Measurements from ENCODE around the gene LARP1. TPM values are rescaled to one million over a fixed set of nuclear protein-coding genes. Genes with fewer than 3 reads are reported as not detected.
"Not testable (repeated sequence)": the region's sequence is repeated elsewhere in the genome, so short reads cannot be mapped to it uniquely, and the experiment has no call there.

LARP1 gene
- total RNA-seq, 4 donors from 2014 or later = 79.7 to 128 (median 101) TPM

DNA sequence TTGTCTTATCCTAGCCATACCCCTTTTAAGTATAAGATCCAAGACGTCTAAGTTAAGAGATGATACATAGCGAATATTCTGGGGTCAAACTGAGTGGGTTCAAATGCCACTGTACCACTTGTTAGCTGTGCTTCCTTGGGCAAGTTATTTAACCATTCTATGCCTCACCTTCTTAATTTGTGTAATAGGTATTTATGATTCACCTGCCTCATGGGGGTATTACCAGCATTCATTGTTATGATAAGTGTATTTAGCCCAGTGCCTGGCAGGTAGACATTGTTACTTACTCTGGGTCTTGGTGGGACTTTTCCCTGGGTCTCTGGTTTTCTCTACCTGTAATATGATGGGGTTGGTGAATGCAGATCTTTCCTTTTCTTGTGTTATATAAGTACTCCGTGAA lies 3.8 kb downstream of the LARP1 start:
- DNase-seq (ENCODE audit: extremely low spot score) = no peak
- Histone ChIP-seq H3K36me3 (no peaks in the 10 kb centered on the region), H3K27ac (replicated peaks in 1 of 4) (peak overlapping the region in 2 of 4 donors; percentile 3 to 99), H3K4me1 (peaks cover 58 to 77% (median 69%) of the 10 kb centered on the region in 4 donors), H3K27me3 (no peaks in the 10 kb centered on the region), H3K4me3 (no peak overlapping the region), H3K9me3 (no peaks in the 10 kb centered on the region)
- WGBS = 60% methylated on average over 3 of the region's 3 CpGs
- intact Hi-C loops (cut with DNase I) = loop anchor here (5.0 kb wide), 3 partner anchors 38 to 98 kb away; partner anchors contain the start of gene CNOT8
- TF ChIP-seq POLR2A (IDR thresholded peaks at IDR 0.05; ENCODE audit: low read depth) (no peak), POLR2AphosphoS5 (IDR thresholded peaks at IDR 0.05) (no peak), EP300 (IDR thresholded peaks at IDR 0.05) (no peak)
- TF ChIP-seq, protein P1, sequence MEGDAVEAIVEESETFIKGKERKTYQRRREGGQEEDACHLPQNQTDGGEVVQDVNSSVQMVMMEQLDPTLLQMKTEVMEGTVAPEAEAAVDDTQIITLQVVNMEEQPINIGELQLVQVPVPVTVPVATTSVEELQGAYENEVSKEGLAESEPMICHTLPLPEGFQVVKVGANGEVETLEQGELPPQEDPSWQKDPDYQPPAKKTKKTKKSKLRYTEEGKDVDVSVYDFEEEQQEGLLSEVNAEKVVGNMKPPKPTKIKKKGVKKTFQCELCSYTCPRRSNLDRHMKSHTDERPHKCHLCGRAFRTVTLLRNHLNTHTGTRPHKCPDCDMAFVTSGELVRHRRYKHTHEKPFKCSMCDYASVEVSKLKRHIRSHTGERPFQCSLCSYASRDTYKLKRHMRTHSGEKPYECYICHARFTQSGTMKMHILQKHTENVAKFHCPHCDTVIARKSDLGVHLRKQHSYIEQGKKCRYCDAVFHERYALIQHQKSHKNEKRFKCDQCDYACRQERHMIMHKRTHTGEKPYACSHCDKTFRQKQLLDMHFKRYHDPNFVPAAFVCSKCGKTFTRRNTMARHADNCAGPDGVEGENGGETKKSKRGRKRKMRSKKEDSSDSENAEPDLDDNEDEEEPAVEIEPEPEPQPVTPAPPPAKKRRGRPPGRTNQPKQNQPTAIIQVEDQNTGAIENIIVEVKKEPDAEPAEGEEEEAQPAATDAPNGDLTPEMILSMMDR (IDR thresholded peaks at IDR 0.05) = no peak

DNA sequence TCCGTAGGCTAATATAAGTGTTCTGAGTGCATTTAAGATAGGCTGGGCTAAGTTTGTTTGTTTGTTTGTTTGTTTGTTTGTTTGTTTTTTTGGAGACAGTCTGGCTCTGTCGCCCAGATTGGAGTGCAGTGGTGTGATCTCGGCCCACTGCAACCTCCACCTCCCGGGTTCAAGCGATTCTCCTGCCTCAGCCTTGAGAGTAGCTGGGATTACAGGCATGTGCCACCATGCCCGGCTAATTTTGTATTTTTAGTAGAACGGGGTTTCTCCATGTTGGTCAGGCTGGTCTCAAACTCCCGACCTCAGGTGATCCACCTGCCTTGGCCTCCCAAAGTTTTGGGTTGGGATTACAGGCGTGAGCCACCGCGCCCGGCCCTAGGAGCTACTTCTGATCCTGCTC lies 4.7 kb downstream of the LARP1 start:
- peaks cover 51 to 76% (median 69%) of the 10 kb centered on the region in 4 donors for H3K4me1 ChIP-seq
- H3K27me3 ChIP-seq; H3K36me3 ChIP-seq; H3K27ac ChIP-seq (replicated peaks in 1 of 4); DNase-seq (ENCODE audit: extremely low spot score); H3K9me3 ChIP-seq; H3K4me3 ChIP-seq: not testable (repeated sequence)
- WGBS = 93% methylated on average over 12 of the region's 12 CpGs
- intact Hi-C loops (cut with DNase I) = loop anchor here (5.0 kb wide), 3 partner anchors 37 to 97 kb away; partner anchors contain the start of gene CNOT8

DNA sequence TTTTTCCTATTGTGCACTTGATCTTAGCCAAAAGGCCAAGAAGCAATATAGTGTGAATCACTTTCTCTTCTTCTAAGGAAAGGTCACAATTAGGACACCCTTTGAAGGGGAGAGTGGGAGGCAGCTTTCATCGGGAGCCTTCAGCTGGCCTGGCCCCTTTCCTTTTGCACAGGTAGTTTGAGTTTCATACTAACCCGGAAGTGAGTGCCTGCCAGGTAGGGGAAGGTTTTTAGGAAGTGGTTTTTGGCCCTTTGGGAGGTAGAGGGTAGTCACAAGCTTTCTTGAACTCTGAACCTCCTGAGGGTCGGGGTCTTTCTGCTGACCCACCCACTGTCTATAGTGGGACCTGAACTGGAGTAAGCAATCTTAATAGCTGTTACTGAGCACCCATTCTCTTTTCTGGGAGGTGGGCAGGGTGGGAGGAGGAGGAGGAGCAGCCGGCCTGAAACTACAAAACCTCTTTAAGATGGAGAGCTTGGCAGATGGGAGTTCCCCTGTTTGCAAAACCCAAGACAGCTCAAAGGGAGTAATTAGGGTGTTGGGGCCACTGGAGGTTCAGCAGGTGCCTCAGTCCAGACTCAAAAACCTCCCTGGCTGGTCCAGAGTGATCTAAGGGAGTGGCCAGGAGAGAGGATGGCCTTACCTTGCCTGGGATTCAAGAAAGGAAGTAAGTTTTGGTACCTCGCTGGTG lies 6.0 kb downstream of the LARP1 start:
- Histone ChIP-seq H3K9me3 (no peaks in the 10 kb centered on the region), H3K36me3 (no peaks in the 10 kb centered on the region), H3K27ac (replicated peaks in 1 of 4) (no peak overlapping the region), H3K4me1 (peaks cover 63 to 89% (median 82%) of the 10 kb centered on the region in 4 donors), H3K27me3 (no peaks in the 10 kb centered on the region), H3K4me3 (no peak overlapping the region)
- WGBS = 60% methylated on average over 5 of the region's 5 CpGs
- no peak for DNase-seq (ENCODE audit: extremely low spot score)
- TF ChIP-seq, protein P1 (IDR thresholded peaks at IDR 0.05) = no peak
- TF ChIP-seq POLR2A (IDR thresholded peaks at IDR 0.05; ENCODE audit: low read depth) (no peak), POLR2AphosphoS5 (IDR thresholded peaks at IDR 0.05) (no peak), EP300 (IDR thresholded peaks at IDR 0.05) (no peak)
- intact Hi-C loops (cut with DNase I) = no loop called here

DNA sequence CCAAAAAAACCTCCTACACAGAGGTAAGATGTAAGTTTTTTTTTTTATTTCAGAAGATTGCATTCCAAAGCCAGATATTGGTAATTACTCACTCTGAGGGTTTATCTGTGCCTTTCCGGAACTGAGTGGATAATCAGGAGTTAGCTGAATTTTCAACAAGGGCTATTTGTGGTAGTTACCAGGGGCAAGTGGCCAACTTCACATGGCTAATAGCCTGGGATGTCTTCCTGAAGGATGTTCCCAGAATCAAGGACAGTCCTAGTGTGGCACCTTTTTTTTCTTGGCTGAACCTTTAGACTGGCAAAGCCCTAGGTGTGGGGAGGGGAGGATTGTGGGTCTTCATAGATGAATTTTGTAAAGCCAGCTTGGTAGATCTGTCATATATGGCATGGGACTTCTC lies 7.1 kb downstream of the LARP1 start:
- H3K36me3 ChIP-seq = no peaks in the 10 kb centered on the region
- WGBS = 42% methylated on average over 1 of the region's 1 CpG
- H3K27me3 ChIP-seq = no peaks in the 10 kb centered on the region
- no peak for DNase-seq (ENCODE audit: extremely low spot score)
- peaks cover 73 to 98% (median 91%) of the 10 kb centered on the region in 4 donors for H3K4me1 ChIP-seq
- H3K9me3 ChIP-seq = no peaks in the 10 kb centered on the region
- intact Hi-C loops (cut with DNase I) = no loop called here
- no peak for TF ChIP-seq POLR2AphosphoS5 (IDR thresholded peaks at IDR 0.05)
- TF ChIP-seq POLR2A (IDR thresholded peaks at IDR 0.05; ENCODE audit: low read depth) = no peak
- TF ChIP-seq, protein P1 (IDR thresholded peaks at IDR 0.05) = no peak
- no peak for TF ChIP-seq EP300 (IDR thresholded peaks at IDR 0.05)
- H3K27ac ChIP-seq (replicated peaks in 1 of 4) = peak overlapping the region in 1 of 4 donors; percentile 19
- no peak overlapping the region for H3K4me3 ChIP-seq

DNA sequence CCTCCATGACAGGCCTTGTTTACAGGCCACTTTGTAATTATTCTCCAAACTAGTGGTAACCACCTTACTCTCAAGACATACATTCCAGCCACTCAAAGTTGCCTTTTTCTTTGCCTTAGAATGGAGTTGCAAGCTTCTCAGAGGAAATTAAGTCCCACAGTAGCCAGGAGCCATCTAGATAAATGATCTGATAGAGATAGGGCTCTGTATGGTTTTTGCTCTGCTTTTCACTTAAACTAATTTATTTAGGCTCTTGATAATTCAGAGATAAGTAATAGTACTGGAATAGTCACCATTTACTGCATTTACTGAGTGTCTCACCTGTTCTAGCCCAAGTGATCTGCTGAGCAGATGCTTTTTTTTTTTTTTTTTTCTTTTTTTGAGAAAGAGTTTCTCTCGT lies 7.5 kb downstream of the LARP1 start:
- no peaks in the 10 kb centered on the region for H3K27me3 ChIP-seq
- TF ChIP-seq EP300 (IDR thresholded peaks at IDR 0.05) = no peak
- no peak for TF ChIP-seq POLR2A (IDR thresholded peaks at IDR 0.05; ENCODE audit: low read depth)
- TF ChIP-seq POLR2AphosphoS5 (IDR thresholded peaks at IDR 0.05) = no peak
- TF ChIP-seq, protein P1 (IDR thresholded peaks at IDR 0.05) = no peak
- no peak for DNase-seq (ENCODE audit: extremely low spot score)
- no peaks in the 10 kb centered on the region for H3K36me3 ChIP-seq
- H3K4me1 ChIP-seq = peaks cover 78 to 98% (median 91%) of the 10 kb centered on the region in 4 donors
- no peak overlapping the region for H3K4me3 ChIP-seq
- intact Hi-C loops (cut with DNase I) = no loop called here
- H3K9me3 ChIP-seq = no peaks in the 10 kb centered on the region
- WGBS = 52% methylated on average over 1 of the region's 1 CpG
- peak overlapping the region in 1 of 4 donors; percentile 19 for H3K27ac ChIP-seq (replicated peaks in 1 of 4)

All from esophagus muscularis mucosa (tissue), 4 donors.